ENCODE measurements around the gene HPCAL1.

- no peak for TF ChIP-seq CTCF (IDR thresholded peaks at IDR 0.05)
- no peak for TF ChIP-seq POLR2A (IDR thresholded peaks at IDR 0.05)
Observed at GRCh38 chr2:10430886-10431622, 128.3 kb downstream of the HPCAL1 start.

All from body of pancreas (tissue), 4 donors.